ENCODE data around the gene GPC5.

DNA sequence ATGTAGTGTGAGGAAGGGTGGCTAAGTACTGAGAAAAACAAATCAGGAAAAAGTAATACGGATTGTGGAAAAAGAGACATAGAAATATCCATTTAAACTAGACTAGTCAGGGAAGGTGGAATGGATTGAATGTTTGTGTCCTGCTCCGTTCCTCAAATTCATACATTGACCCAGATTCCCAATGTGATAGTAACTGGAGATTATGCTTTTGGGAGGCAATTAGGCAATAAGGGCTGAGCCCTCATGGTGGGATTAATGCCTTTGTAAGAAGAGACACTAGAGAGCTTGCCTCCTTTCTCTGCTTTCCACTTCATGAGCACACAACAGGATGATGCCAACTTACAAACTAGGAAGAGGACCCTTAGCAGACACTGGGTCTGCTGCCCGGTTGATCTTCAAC is 1063.0 kb downstream of the GPC5 start:
- TF ChIP-seq, protein P1, sequence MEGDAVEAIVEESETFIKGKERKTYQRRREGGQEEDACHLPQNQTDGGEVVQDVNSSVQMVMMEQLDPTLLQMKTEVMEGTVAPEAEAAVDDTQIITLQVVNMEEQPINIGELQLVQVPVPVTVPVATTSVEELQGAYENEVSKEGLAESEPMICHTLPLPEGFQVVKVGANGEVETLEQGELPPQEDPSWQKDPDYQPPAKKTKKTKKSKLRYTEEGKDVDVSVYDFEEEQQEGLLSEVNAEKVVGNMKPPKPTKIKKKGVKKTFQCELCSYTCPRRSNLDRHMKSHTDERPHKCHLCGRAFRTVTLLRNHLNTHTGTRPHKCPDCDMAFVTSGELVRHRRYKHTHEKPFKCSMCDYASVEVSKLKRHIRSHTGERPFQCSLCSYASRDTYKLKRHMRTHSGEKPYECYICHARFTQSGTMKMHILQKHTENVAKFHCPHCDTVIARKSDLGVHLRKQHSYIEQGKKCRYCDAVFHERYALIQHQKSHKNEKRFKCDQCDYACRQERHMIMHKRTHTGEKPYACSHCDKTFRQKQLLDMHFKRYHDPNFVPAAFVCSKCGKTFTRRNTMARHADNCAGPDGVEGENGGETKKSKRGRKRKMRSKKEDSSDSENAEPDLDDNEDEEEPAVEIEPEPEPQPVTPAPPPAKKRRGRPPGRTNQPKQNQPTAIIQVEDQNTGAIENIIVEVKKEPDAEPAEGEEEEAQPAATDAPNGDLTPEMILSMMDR (conservative IDR thresholded peaks at IDR 0.05; ENCODE audit: low read length) = no peak
- no peak for TF ChIP-seq EZH2phosphoT487 (IDR thresholded peaks at IDR 0.05; ENCODE audit: borderline replicate concordance, low read depth, low read length)

Measured in OCI-LY7 (cell line).